Upper lobe of left lung (tissue), 4 donors: ENCODE data around the gene ZNF518B.

Experiments used
- CTCF ChIP-seq, 6 experiments: fragments of 450-650 bp in 4 of 6; fragments of 200-600 bp in 2 of 6; sonication (generic) in 2 of 6; IDR thresholded peaks; one replicate each; pipeline ENCODE4 v1.5.1; 2016 to 2019; ENCODE audit warnings: antibody characterized with exemption in 6 of 6
- EP300 ChIP-seq, 4 donors: sonication (generic); formaldehyde crosslinking; IDR thresholded peaks; one replicate each; pipeline ENCODE4 v1.5.1; 2017; ENCODE audit warnings: antibody characterized with exemption in 4 of 4, control low read depth in 2 of 4

GRCh38 chr4:10456595-10457254 is 501 bp downstream of the ZNF518B start:
- no peak for TF ChIP-seq EP300 (IDR thresholded peaks at IDR 0.05)
- TF ChIP-seq CTCF (IDR thresholded peaks at IDR 0.05): no peak
